OCI-LY7 (cell line): ENCODE results near the gene PTGDS.

Experiments used
- EZH2phosphoT487 ChIP-seq: fragments of 200-600 bp; sonication (generic); IDR thresholded peaks from 2 replicates; pipeline ENCODE4 v1.6.1; 2018; ENCODE audit warnings: low read depth, borderline replicate concordance, mild to moderate bottlenecking, mixed run types, antibody characterized with exemption, low read length, moderate library complexity, mixed read lengths
- TF ChIP-seq, protein P1 (sequence below): fragments of 200-600 bp; sonication (generic); conservative IDR thresholded peaks from 2 replicates; pipeline ENCODE4 v1.5.1; 2014; ENCODE audit warnings: mild to moderate bottlenecking, antibody characterized with exemption, low read length, moderate library complexity, mixed read lengths

GRCh38 chr9:137014166-137014565, 36.9 kb downstream of the PTGDS start:
- TF ChIP-seq, protein P1, sequence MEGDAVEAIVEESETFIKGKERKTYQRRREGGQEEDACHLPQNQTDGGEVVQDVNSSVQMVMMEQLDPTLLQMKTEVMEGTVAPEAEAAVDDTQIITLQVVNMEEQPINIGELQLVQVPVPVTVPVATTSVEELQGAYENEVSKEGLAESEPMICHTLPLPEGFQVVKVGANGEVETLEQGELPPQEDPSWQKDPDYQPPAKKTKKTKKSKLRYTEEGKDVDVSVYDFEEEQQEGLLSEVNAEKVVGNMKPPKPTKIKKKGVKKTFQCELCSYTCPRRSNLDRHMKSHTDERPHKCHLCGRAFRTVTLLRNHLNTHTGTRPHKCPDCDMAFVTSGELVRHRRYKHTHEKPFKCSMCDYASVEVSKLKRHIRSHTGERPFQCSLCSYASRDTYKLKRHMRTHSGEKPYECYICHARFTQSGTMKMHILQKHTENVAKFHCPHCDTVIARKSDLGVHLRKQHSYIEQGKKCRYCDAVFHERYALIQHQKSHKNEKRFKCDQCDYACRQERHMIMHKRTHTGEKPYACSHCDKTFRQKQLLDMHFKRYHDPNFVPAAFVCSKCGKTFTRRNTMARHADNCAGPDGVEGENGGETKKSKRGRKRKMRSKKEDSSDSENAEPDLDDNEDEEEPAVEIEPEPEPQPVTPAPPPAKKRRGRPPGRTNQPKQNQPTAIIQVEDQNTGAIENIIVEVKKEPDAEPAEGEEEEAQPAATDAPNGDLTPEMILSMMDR: no peak
- no peak for TF ChIP-seq EZH2phosphoT487
